ENCODE measurements around the gene SMG6.
"Not testable (repeated sequence)": the region's sequence is repeated elsewhere in the genome, so short reads cannot be mapped to it uniquely, and the experiment has no call there.

Gene SMG6

DNA sequence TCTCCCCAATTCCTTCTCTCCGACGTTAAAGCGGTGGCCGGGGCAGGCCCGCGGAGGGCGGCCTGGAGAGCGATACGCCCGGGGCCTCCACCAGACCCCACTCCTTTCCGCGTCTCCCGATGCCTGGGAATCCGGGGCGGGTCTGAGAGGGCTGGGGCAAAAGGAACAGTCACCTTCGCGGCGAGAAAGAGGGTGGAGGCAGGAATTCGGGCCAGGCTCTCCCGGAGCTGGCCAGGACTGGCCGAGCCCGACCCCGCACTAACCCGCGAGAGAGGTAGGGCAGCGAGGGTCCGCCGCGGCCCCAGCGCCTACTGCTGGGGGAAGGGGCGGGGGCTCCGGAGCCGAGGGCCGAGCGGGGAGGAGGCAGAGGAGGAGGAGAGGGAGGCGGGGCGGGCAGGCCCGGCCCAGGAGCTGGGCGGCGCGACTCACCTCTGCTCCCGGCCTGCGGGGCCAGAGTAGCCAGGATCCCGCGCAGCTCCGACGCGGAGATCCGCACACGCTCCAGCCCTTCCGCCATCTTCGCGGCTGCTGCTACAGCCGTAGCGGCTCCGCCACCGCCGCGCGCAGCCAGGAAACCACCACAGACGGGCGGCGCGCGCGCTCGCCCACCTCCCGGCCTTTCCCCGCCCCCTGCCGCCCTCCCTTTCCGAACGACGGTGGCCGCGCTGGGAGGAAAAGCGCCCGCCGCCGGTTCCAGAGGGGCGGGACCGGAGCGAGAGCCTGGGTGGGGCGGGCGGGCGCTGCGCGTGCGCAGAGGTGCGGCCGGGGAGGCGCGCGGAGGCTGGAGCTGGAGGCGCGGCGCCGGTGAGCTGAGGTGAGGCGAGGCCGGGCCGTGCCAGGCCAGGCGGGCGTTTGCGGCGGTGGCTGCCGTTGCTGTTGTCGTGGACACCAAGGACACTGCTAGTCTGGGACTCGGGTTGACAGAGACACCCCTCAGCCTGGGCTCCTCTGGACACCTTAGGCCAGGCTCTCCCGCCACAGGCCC is at the start of gene SMG6, which contains the start of gene SRR:
TSS of gene SMG6 (minus strand) at position 582 of the 985 bp plus-strand sequence. CDS start at position 517, 65 bp downstream.
TSS of gene SRR (plus strand) at position 747 of the 985 bp plus-strand sequence. CDS start 11,611 bp downstream, outside the sequence.
- peak; percentile 95 for DNase-seq

DNA sequence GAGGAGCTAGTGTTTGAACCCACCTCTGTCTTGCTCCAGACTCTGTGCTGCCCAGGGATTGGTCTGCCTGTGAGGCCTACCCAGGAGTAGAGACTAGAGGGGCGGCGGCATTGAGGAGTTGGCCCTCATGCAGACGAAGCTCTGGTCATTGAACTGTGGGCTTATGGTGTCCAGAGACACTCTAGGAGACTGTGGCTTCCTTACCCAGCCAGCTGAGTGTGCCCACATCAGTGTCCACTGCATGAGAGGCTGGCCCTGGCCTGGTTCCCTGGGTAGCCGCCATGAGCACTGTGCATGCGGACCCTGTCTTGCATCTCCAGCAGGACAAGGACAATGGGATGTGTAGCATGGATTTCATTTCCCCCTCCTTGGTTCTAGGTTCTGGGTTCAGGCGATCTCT is 47.7 kb upstream of the SMG6 start:
- DNase-seq: no peak

DNA sequence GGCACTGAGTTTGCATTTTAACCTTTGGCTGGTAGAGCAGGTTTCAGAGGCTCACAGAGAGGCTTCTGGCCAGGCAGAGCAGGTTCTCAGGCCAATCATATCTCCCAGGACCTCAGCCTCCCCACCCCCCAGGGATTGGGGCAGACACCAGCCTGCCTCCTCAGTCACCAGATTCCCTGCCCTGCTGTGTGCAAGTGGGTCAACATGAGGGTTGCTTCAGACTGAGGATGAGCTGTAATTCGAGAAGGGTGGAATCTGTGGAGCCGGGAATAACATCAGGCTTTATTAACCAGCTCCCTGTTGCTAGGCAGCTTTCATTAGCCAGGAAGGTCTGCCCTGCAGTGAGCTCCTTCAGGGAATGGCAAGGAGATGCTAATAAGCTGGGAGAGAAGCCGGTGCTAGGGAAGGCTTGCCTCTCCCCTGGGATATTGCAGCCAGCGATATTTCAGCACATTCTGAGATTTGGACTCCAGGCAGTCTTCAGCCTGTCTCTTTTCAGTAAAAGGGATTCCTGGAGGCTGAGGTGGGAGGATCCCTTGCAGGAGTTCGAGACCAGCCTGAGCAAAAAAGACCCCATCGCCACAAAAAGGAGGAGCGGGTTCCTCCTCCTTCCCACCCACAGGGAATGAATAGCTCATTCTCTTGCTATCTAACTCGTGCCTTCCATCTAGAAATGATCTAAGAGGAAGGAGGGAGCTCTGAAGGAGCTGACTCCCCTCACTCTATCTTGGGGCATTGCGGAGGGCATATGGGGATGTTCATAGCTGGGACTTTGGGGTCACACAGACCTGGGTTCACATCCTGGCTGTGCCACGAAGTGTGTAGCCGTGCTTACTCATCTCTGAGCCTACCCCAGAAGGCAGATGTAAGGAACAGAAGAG is 44.5 kb upstream of the SMG6 start:
- no peak for DNase-seq

DNA sequence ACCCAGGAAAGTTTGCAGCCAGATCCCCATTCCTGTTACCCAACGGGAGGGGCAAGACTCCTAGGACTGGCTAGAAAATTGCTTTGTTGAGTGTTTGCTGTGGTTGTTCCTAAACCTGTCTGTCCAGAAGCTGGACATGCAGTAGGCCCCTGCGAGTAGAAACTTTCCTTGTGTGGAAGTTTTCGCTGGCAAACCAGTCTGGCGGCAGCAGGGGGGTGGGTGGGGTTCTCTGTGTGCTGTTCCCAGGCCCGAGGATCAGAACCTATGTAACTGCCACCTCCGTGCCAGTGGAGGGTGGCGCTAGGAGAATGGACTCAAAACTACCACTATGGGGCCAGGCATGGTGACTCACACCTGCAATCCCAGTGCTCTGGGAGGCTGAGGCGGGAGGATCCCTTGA is 42.9 kb upstream of the SMG6 start:
- no peak for DNase-seq

DNA sequence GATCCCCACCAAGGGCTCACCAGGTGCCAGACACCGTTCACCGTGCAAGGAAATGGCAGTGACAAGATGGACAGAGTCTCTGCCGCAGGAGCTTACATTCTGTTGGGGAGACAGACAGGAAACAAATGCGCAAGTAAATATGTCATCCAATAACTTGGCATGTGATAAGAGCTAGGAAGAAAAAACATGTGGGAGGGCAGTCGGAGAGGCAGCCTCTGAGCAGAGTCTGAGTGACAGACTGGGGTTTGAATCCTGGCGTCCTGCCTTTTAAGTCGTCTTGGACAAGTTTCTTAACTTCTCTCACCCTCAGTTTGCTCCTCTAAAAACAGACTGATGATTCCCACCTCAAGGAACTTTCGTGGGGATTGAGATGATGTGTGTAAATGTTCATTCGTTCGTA is 40.9 kb upstream of the SMG6 start:
- no peak for DNase-seq

DNA sequence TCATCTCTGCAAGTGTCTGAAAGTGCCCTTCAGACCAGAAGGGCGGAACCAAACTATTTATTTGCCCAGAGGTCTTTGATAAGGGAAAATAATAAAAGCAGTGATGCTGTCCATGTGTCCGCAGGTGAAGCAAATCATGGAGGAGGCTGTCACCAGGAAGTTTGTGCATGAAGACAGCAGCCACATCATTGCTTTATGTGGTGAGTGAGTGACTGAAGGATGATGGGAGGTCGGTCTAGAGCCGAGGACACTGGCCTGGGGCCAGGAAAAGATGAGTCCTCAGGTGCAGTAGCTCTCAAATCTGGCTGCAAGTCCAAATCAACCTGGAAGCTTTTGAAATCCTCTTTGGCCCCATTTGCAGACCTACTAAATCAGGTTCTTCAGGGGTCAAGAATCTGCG is 39.8 kb upstream of the SMG6 start:
- no peak for DNase-seq

DNA sequence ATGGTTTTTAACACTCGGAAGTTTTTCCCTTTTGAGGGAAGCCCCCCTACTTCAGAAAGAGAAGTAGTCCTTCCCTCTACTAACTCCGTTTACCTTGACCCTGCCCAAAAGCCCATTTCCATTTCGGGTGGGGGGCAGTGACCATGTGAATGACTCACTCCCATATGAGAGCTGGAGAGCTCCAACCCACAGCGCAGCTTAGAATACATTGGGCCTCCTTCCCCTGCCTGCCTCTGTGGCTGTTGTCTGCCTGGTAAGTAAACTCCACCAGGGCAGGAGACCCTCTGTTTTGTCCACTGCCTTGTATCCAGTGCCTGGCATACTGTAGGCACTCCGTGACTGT is 34.7 kb upstream of the SMG6 start:
- no peak for DNase-seq

DNA sequence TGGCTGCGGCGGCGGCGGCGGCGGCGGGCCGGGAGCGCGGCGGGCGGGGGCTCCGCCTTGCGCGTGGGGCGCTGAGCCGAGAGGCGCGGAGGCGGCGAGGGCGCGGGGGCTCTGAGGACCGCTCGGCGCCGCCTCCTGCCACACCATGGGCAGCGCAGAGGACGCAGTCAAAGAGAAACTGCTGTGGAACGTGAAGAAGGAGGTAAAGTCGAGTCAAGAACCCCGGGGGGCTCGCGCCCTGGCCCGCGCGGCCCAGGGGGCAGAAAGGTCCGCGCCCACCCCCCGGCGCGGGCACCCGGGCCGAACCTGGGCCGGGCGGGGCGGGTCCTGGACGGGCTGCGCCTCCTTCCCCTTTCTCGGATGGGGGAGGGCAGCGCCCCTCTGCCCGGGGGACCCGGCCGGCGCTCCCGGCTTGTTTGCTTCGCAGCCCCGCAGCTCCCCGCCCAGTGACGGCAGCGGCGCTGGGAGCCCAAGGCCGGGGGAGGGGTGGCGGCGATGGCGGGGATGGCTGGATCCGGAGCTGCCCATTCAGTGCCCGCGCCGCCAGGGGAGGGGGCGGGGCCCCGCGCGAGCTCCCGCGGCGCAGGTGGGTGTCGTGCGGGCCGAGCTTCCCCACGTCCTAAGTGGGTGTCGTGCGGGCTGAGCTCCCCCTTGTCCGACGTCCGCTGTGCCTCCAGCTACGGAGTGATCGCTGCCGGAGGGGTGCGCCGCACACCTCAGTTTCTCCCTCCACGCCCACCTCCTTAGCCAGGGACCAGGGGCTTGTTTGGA is 34.1 kb upstream of the SMG6 start:
- peak; percentile 41 for DNase-seq

DNA sequence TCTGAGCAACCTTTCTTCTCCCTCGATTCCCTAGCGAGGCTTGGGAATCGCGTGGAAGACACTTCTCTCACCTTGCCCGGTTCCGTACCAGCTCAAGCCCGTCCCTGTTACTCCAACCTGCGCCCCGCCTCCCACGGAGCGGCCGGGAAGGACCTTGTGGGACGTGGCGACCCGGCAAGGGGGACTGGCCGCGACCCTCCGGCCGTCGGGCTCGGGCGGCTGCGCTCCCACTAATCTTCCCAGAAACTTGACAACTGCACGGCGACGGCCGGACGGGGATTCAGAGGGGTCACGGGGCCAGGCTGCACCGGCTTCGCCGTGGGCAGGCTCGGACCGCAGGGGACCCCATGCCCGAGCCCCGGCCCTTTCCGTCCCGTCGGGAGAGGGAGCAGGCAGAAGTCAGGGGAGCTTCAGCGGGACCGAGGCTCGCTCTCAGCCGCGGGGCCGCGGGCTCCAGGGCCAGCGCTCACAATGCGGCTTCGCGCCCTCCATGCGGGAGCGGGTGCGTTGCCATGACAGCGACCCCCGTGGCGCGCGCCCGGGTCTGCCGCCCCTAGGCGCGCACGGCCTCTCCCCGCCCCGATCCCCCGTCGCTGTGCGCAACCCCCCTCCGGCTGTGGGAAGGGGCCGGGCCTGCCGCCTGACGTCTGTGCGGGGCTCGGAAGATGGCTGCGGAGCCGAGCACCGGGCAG is 33.4 kb upstream of the SMG6 start, which contains the start of gene SGSM2:
TSS of gene SGSM2 (plus strand) at position 650 of the 692 bp plus-strand sequence. CDS start 188 bp downstream, outside the sequence.
- peak; percentile 68 for DNase-seq

DNA sequence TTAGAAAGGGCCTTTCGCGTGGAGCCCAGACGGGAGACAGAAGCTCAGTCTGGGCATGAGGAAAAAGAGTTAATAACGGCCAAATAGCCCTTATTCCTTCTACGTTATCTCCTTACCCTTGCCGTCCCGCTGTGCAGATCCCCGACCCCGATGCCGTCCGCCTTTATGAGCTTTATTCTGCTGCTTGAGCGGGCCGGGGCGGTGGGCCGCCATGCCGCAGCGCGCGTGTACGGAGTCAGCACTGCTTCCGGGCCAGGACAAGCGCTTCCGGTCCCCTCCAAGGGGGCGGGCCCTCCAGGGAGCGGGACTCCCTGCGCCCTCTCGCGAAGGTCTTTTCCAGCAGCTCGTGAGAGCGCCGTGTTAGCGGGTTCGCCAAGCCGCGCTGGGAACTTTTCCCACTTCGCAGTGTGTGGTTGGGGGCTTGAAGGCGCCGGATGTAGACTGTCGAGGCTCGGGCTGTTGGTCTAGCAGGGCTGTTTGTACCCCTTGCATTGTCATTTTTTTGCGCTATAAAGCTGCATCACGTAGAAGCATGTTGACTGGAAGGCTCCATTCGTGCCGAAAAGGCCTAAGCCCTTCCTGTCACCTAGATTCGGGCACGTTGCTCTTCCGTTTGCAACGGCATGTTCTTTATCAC is 32.7 kb upstream of the SMG6 start, which contains the start of gene TSR1:
TSS of gene TSR1 (minus strand) at position 243 of the 637 bp plus-strand sequence. CDS start at position 213, 30 bp downstream.
- DNase-seq: peak; percentile 86

DNA sequence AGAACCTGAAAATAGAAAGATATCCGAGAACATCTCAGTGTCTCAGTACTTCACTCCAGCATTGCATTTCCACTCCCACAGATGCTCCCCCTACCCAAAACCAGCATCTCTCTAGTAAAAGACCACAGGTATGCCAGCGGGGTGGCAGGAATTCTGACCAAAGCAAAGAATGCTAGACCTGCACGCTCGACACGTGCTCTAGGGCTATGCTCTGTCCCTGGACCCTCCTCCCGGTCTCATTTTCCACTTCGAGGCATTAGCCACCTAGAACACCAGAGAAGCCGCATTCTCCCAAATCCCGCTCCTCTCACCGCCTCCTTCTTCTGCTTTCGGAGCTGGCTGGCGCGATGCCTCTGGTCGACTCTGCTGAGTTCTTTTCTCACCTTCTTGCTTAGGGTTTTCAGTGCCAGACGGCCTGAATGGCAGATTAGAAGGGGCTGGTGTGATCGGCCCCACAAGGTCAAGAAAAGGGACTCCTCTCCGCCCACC is 32.2 kb upstream of the SMG6 start:
- no peak for DNase-seq

DNA sequence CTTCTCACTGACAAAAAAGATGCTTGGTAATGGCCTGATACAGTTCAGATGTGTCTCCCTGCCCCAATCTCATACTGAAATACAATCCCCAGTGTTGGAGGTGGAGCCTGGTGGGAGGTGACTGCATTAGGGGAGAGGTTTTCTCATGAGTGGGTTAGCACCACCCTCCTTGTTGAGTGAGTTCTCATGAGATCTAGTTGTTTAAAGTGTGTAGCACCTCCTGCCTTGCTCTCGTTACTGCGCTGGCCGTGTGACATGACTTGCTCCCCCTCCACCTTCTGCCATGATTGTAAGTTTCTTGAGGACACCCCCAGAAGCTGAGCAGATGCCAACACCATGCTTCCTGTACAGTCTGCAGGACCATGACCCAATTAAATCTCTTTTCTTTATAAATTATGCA is 27.7 kb upstream of the SMG6 start:
- no peak for DNase-seq

DNA sequence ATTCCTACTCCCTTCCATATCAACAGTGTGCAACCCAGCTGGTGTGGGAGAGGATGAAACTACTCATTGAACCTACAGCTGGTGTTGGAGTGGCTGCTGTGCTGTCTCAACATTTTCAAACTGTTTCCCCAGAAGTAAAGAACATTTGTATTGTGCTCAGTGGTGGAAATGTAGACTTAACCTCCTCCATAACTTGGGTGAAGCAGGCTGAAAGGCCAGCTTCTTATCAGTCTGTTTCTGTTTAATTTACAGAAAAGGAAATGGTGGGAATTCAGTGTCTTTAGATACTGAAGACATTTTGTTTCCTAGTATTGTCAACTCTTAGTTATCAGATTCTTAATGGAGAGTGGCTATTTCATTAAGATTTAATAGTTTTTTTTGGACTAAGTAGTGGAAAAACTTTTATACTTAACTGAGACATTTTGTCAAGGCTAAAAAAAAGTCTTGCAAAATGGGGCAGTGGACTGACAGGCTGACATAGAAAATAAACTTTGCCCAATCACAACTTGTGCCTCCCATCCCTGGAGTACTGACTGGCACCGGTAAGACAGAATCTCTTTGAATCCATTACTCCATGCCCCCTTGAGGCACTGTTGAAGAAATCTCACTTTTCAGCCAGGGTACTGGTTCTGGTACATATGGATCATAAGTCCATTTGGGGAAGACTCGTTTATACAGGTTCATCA is 20.2 kb upstream of the SMG6 start:
- DNase-seq: no peak

DNA sequence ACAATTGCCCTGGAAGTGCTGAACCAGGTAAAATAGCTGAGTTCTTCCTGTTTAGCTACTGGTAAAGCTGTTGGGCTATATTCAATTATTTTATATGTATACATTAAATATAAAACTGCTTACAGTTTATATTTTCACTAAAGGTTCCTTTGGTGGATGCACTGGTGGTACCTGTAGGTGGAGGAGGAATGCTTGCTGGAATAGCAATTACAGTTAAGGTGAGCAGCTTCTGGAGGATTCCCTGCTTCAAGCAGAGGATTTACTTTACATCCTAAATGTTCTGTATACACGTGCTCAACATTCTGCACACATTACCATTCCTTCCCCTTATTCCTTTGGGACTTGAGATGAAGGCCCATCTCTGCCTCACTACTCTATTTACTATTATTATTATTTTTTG is 17.8 kb upstream of the SMG6 start:
- no peak for DNase-seq

DNA sequence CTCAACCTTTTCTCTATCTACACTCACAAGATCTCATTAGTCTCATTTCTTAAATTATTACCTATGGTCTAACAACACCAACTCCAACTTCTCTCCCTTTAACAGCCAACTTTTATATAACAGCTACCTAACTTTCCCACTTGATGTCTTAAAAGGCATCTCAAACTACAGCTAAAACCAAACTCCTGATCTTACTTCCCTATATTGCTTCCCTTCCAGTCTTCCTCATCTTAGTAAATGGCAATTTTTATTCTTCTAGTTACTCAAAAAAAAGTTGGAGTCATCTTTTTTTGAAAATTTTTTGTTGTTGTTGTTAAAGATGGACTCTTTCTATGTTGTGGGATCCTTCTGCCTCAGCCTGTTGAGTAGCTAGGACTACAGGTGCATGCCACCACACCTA is 15.5 kb upstream of the SMG6 start:
- DNase-seq: no peak

DNA sequence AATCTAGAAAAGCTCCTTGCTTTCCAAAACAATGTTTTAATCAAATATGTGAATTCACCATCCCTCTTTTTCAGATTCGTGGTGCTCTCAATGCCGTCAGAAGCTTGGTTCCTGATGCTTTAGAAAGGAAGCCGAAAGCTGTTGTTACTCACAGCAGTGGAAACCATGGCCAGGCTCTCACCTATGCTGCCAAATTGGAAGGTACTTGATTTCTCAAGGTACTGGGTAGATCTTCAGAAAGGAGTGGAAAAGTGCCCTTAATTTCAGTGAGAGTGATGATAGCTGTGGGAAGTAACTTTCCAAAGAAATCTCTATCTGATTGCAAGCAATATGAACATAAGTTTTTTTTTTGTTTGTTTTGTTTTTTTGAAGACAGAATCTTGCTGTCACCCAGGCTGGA is 14.2 kb upstream of the SMG6 start:
- no peak for DNase-seq

DNA sequence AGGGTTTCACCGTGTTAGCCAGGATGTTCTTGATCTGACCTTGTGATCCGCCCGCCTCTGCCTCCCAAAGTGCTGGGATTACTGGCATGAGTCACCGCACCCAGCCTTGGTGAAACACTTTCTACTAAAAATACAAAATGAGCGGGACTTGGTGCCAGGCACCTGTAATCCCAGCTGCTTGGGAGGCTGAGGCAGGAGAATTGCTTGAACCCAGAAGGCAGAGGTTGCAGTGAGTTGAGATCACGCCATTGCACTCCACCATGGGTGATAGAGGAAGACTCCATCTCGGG is 13.3 kb upstream of the SMG6 start:
- DNase-seq: not testable (repeated sequence)

DNA sequence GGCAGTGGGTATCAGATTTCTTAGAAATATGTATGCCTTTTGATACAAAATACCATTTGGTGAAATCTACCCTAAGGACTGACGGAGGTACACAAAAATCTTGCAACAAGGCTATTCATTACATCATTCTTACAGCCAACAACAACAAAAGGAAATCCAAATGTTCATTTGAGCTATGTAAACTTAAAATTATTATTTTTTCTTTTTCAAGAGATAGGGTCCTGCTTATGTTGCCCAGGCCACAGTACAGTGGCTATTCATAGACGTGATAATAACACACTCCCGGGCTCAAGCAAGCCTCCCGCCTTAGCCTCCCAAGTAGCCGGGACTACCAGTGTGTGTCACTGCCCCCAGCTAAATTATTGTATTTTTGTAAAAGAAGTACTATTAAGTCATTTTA is 9.2 kb upstream of the SMG6 start:
- DNase-seq: no peak

DNA sequence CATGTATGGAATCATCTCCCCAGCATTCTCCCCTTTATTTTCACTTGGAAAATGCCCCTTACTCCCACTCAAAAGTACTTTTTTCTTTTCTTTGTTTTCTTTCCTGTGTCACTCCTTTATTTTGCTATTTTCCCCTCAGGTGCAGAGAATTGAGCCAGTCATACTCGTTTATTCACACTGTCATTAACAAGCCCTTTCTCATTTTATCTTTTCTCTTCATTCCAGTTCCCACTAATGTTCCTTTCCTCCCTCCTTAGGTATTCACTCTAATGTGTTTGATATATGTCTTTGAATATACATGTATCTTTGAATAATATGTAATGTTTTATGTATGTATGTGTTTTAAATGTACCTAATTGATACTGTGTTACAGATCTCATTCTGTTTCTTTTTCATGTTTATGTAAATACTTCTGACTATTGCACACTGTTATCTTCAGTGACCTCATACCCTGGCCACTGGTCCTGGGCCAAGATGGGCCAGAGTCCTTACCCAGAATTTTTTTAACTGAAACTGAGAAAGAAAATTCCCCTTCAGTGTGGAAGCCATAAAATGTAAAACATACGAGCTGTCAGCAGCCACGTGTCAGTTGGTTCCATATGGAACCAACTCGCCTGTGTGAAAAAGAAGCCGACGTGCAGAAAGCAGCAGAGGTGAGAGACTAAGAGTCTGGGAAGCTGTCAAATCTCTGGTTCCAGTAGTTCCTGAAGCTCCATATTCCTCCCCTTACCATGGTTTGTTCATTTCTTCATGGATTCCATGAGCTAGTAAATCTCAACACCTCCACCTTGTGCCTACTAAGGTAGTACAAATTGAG is 6.0 kb upstream of the SMG6 start:
- DNase-seq: no peak

DNA sequence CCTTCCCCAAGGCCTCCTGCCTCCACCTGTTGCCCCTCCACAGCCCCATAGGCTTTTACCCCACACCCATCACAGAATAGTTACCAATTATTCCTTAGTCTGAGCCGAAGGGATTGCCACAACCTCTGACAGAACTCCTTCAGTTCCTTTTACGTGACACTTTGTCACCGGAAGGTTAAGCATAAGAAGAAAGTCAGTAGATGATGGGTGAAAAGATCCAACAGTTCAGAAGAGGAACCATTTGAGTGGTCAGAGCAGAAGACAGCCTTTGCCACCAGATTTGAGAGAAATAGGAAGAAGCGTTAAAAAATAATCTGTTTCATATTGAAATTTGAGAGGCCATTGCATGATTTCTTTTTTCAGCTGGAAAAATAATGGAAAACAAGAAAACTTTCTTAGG is 1.3 kb upstream of the SMG6 start:
- no peak for DNase-seq
